ENCODE results near the gene FOCAD. TPM values are rescaled to one million over a fixed set of nuclear protein-coding genes. Genes with fewer than 3 reads are reported as not detected.

FOCAD gene
- total and polyA plus RNA-seq, 2 of the 8 experiments (the other 6 are each of a cell fraction or from before 2014, with no cell fraction given), result 22.0 to 38.4 TPM

GRCh38 chr9:20854444-20854843 is 170.4 kb downstream of the FOCAD start:
- Histone ChIP-seq H3K9me3 (ENCODE audit: insufficient read depth in 2 of 2, low read depth in 1 of 2, low read length in 1 of 2) (no peaks in the 10 kb centered on the region), H4K20me1 (replicated peaks in 1 of 2; ENCODE audit: control insufficient read depth in 1 of 2, insufficient read depth in 2 of 2, low read length in 2 of 2) (no peaks in the 10 kb centered on the region), H2AK5ac (ENCODE audit: low read depth, low read length) (no peak overlapping the region), H3K9ac (replicated peaks in 1 of 4; ENCODE audit: extremely low read depth in 1 of 4, low read depth in 3 of 4, low read length in 3 of 4) (no peak overlapping the region), H2BK20ac (ENCODE audit: low read length) (no peak overlapping the region), H3K4ac (replicated peaks; ENCODE audit: insufficient read length, low read depth, low read length) (no peak overlapping the region), H3K27me3 (replicated peaks in 1 of 4; ENCODE audit: control insufficient read depth in 3 of 4, extremely low read depth in 1 of 4, insufficient read depth in 3 of 4, low read length in 3 of 4) (no peaks in the 10 kb centered on the region), H2BK12ac (ENCODE audit: low read depth, low read length) (no peak overlapping the region), H3K18ac (ENCODE audit: extremely low read depth, low read length) (no peak overlapping the region), H2BK120ac (replicated peaks; ENCODE audit: low read depth, low read length) (no peak overlapping the region), H3K23ac (ENCODE audit: insufficient read length) (no peak overlapping the region), H3K79me1 (ENCODE audit: low read depth, low read length) (no peaks in the 10 kb centered on the region), H2AFZ (ENCODE audit: low read length) (no peak overlapping the region), H2BK15ac (ENCODE audit: low read length) (no peak overlapping the region), H3K23me2 (ENCODE audit: low read depth, low read length) (no peaks in the 10 kb centered on the region), H3K79me2 (ENCODE audit: control insufficient read depth in 1 of 2, insufficient read depth in 2 of 2, low read length in 2 of 2) (no peaks in the 10 kb centered on the region), H3K14ac (ENCODE audit: insufficient read length) (no peak overlapping the region), H3K36me3 (ENCODE audit: control insufficient read depth in 2 of 4, insufficient read depth in 4 of 4, low read length in 3 of 4) (no peaks in the 10 kb centered on the region), H4K5ac (ENCODE audit: insufficient read length, low read depth, low read length) (no peak overlapping the region), H3K27ac (ENCODE audit: low read depth, low read length) (no peak overlapping the region), H2BK5ac (ENCODE audit: low read depth, low read length) (no peak overlapping the region), H3K4me1 (replicated peaks in 1 of 4; ENCODE audit: control insufficient read depth in 3 of 4, insufficient read depth in 4 of 4, low read length in 3 of 4) (no peaks in the 10 kb centered on the region), H3K4me3 (ENCODE audit: extremely low read depth in 1 of 4, insufficient read depth in 2 of 4, low read depth in 3 of 4, low read length in 4 of 4) (no peak overlapping the region), H4K91ac (replicated peaks; ENCODE audit: insufficient read length, low read length) (no peak overlapping the region), H3K4me2 (ENCODE audit: insufficient read depth in 1 of 2, low read depth in 2 of 2, low read length in 2 of 2) (no peak overlapping the region), H4K8ac (ENCODE audit: extremely low read depth, insufficient read depth, low read length) (no peak overlapping the region), H3K56ac (replicated peaks; ENCODE audit: insufficient read length, low read depth, low read length) (no peak overlapping the region)
- FAIRE-seq (no peak), DNase-seq (ENCODE audit: low read depth in 1 of 2, low spot score in 2 of 2) (no peak)
- CTCF ChIA-PET (ENCODE audit: partially characterized antibody), result no interaction called here
- TF ChIP-seq CTBP2 (IDR thresholded peaks at IDR 0.05; ENCODE audit: borderline replicate concordance, insufficient read depth, insufficient read length, low read length) (no peak), ZNF274 (IDR thresholded peaks at IDR 0.05; ENCODE audit: borderline replicate concordance, extremely low read depth, low read length) (no peak), POU5F1 (IDR thresholded peaks at IDR 0.05; ENCODE audit: low read depth, low read length) (no peak), TBP (IDR thresholded peaks at IDR 0.05; ENCODE audit: low read depth, low read length) (no peak), CHD2 (IDR thresholded peaks at IDR 0.05; ENCODE audit: low read length) (no peak), BCL11A (IDR thresholded peaks at IDR 0.05; ENCODE audit: low read depth in 2 of 2, low read length in 2 of 2) (no peak), RNF2 (IDR thresholded peaks at IDR 0.05; ENCODE audit: borderline replicate concordance, low read depth, low read length, missing control alignments, poor library complexity, severe bottlenecking) (no peak)
- 89% methylated on average over 4 of the region's 4 CpGs; no CpG with 5 or more reads in 1 of the 2 experiments for WGBS, 2 experiments (ENCODE audit: extremely low coverage in 1 of 2, insufficient coverage in 1 of 2, insufficient read length in 1 of 2, insufficient replicate concordance in 2 of 2, low coverage in 1 of 2, low lambda C conversion rate in 2 of 2, missing lambda C conversion rate in 1 of 2)
- POLR2A ChIA-PET (ENCODE audit: partially characterized antibody), result no interaction called here

All from H1 (cell line).